GM12878 (cell line): Measurements from ENCODE around the gene KRIT1.

ENCODE experiments used
- CREM ChIP-seq: IDR thresholded peaks from 2 replicates; pipeline ENCODE4 v1.6.1; 2014; ENCODE audit warnings: antibody characterized with exemption, low read depth
- EZH2 ChIP-seq: IDR thresholded peaks from 2 replicates; pipeline ENCODE4 v1.6.1; 2012; ENCODE audit warnings: low read depth, mild to moderate bottlenecking, control low read depth, inconsistent platforms, low read length, borderline replicate concordance; ENCODE audit not compliant: control insufficient read depth
- HCFC1 ChIP-seq: fragments of 150-350 bp; IDR thresholded peaks from 2 replicates; pipeline ENCODE4 v1.6.1; 2014; ENCODE audit warnings: low read length
- HDAC2 ChIP-seq: fragments of 200-600 bp; sonication (generic); IDR thresholded peaks from 2 replicates; pipeline ENCODE4 v1.6.1; 2017
- POLR2AphosphoS5 ChIP-seq: IDR thresholded peaks from 2 replicates; pipeline ENCODE4 v1.6.1; 2011; ENCODE audit warnings: mild to moderate bottlenecking, low read length, inconsistent platforms
- SMAD5 ChIP-seq: IDR thresholded peaks from 2 replicates; pipeline ENCODE4 v1.6.1; 2016; ENCODE audit warnings: antibody characterized with exemption, low read depth
- TAF1 ChIP-seq: IDR thresholded peaks from 2 replicates; pipeline ENCODE4 v1.6.1; 2011; ENCODE audit warnings: mild to moderate bottlenecking, low read depth, low read length, borderline replicate concordance
- ZNF24 ChIP-seq: fragments of 450-650 bp; IDR thresholded peaks from 2 replicates; pipeline ENCODE4 v1.6.1; 2017; ENCODE audit warnings: antibody characterized with exemption, mild to moderate bottlenecking
- TF ChIP-seq, protein P1 (sequence below), 3 experiments: IDR thresholded peaks in 2 of 3; conservative IDR thresholded peaks in 1 of 3; 2 replicates each; pipeline ENCODE4 v1.5.1; 2011; ENCODE audit warnings: low read depth in 3 of 3, low read length in 3 of 3, mild to moderate bottlenecking in 3 of 3, control low read depth in 2 of 3, moderate library complexity in 2 of 3, inconsistent platforms in 1 of 3, mixed read lengths in 1 of 3; ENCODE audit not compliant: control insufficient read depth in 2 of 3, insufficient read depth in 1 of 3; ENCODE audit errors: extremely low read depth in 1 of 3
- TF ChIP-seq, protein P2 (sequence below): fragments of 450-650 bp; IDR thresholded peaks from 2 replicates; pipeline ENCODE4 v1.6.1; 2017; ENCODE audit warnings: antibody characterized with exemption, mild to moderate bottlenecking, moderate library complexity

DNA sequence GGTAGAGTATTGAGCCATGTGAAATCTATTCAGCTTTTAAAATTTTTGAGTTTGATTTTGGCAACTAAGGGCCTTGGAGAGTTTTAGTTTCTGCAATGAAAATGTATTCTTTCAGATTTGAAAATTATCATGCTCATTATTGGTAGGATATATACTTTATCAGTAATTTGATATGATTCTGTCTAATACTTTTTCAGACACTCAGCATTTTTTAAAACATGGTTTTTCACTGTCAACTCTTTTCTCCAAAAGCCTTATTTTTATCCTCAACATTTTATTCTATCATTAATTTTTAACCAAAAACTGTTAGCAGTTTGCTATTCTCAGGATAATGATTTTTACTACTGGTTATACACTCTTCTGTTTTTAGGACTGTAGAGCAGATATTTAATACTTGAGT lies 4.9 kb upstream of the KRIT1 start:
- TF ChIP-seq POLR2AphosphoS5 (no peak), CREM (no peak), TAF1 (no peak), SMAD5 (no peak), ZNF24 (no peak), HCFC1 (no peak), EZH2 (no peak), HDAC2 (no peak)
- TF ChIP-seq, protein P1, sequence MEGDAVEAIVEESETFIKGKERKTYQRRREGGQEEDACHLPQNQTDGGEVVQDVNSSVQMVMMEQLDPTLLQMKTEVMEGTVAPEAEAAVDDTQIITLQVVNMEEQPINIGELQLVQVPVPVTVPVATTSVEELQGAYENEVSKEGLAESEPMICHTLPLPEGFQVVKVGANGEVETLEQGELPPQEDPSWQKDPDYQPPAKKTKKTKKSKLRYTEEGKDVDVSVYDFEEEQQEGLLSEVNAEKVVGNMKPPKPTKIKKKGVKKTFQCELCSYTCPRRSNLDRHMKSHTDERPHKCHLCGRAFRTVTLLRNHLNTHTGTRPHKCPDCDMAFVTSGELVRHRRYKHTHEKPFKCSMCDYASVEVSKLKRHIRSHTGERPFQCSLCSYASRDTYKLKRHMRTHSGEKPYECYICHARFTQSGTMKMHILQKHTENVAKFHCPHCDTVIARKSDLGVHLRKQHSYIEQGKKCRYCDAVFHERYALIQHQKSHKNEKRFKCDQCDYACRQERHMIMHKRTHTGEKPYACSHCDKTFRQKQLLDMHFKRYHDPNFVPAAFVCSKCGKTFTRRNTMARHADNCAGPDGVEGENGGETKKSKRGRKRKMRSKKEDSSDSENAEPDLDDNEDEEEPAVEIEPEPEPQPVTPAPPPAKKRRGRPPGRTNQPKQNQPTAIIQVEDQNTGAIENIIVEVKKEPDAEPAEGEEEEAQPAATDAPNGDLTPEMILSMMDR (IDR thresholded peaks at IDR 0.05 in 2 of 3, conservative IDR thresholded peaks at IDR 0.05 in 1 of 3; ENCODE audit: control insufficient read depth in 2 of 3, extremely low read depth in 1 of 3, insufficient read depth in 1 of 3, low read depth in 3 of 3, low read length in 3 of 3): no peak
- TF ChIP-seq, protein P2, sequence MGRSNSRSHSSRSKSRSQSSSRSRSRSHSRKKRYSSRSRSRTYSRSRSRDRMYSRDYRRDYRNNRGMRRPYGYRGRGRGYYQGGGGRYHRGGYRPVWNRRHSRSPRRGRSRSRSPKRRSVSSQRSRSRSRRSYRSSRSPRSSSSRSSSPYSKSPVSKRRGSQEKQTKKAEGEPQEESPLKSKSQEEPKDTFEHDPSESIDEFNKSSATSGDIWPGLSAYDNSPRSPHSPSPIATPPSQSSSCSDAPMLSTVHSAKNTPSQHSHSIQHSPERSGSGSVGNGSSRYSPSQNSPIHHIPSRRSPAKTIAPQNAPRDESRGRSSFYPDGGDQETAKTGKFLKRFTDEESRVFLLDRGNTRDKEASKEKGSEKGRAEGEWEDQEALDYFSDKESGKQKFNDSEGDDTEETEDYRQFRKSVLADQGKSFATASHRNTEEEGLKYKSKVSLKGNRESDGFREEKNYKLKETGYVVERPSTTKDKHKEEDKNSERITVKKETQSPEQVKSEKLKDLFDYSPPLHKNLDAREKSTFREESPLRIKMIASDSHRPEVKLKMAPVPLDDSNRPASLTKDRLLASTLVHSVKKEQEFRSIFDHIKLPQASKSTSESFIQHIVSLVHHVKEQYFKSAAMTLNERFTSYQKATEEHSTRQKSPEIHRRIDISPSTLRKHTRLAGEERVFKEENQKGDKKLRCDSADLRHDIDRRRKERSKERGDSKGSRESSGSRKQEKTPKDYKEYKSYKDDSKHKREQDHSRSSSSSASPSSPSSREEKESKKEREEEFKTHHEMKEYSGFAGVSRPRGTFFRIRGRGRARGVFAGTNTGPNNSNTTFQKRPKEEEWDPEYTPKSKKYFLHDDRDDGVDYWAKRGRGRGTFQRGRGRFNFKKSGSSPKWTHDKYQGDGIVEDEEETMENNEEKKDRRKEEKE: no peak
